GM23338 (cell line): ENCODE measurements around the gene MYOT. TPM values are rescaled to one million over a fixed set of nuclear protein-coding genes. Genes with fewer than 3 reads are reported as not detected.

ENCODE experiments used
- ATAC-seq: fragments of 200-7000 bp; cut with Tn5 transposase; 3 replicates; pipeline ENCODE4 v1.9.1; 2020
- DNase-seq: peaks from one replicate; pipeline ENCODE4 v3.0.0-alpha.2; 2015; ENCODE audit warnings: low spot score
- H2AFZ ChIP-seq: fragments of 200-600 bp; sonication (generic); 2 replicates; pipeline ENCODE4 v1.8.0; 2016; ENCODE audit warnings: antibody characterized with exemption, mild to moderate bottlenecking, moderate library complexity
- H3F3A ChIP-seq: fragments of 200-600 bp; sonication (generic); replicated peaks from 2 replicates; pipeline ENCODE4 v1.8.0; 2017; ENCODE audit warnings: antibody characterized with exemption, mixed run types, low read depth
- H3K27ac ChIP-seq: fragments of 200-600 bp; sonication (generic); 2 replicates; pipeline ENCODE4 v1.6.1; 2016; ENCODE audit warnings: low read depth
- H3K27me3 ChIP-seq: fragments of 200-600 bp; sonication (generic); 2 replicates; pipeline ENCODE4 v1.8.0; 2016; ENCODE audit warnings: mild to moderate bottlenecking, mixed run types, moderate library complexity; ENCODE audit not compliant: insufficient read depth
- H3K36me3 ChIP-seq: fragments of 200-600 bp; sonication (generic); 2 replicates; pipeline ENCODE4 v1.8.0; 2016; ENCODE audit warnings: mild to moderate bottlenecking; ENCODE audit not compliant: insufficient read depth
- H3K4me1 ChIP-seq: fragments of 200-600 bp; sonication (generic); 2 replicates; pipeline ENCODE4 v1.8.0; 2016; ENCODE audit warnings: mild to moderate bottlenecking, moderate library complexity; ENCODE audit not compliant: insufficient read depth
- H3K4me2 ChIP-seq: fragments of 200-600 bp; sonication (generic); 2 replicates; pipeline ENCODE4 v1.7.1; 2017; ENCODE audit warnings: mixed run types
- H3K4me3 ChIP-seq: fragments of 200-600 bp; sonication (generic); 2 replicates; pipeline ENCODE4 v1.6.1; 2016; ENCODE audit warnings: mixed run types
- H3K79me2 ChIP-seq: fragments of 200-600 bp; sonication (generic); replicated peaks from 2 replicates; pipeline ENCODE4 v1.8.0; 2017; ENCODE audit warnings: mild to moderate bottlenecking; ENCODE audit not compliant: insufficient read depth
- H3K9me2 ChIP-seq: fragments of 200-600 bp; sonication (generic); 2 replicates; pipeline ENCODE4 v1.8.0; 2017; ENCODE audit not compliant: insufficient read depth
- H4K20me1 ChIP-seq: fragments of 200-600 bp; sonication (generic); replicated peaks from 2 replicates; pipeline ENCODE4 v1.8.0; 2017; ENCODE audit warnings: mild to moderate bottlenecking; ENCODE audit not compliant: insufficient read depth
- H3K27ac Mint-ChIP-seq: 2 replicates; pipeline ENCODE4 v1.8.0; 2020; ENCODE audit warnings: inconsistent platforms, mild to moderate bottlenecking, moderate library complexity, mixed read lengths
- H3K27me3 Mint-ChIP-seq: 3 replicates; pipeline ENCODE4 v1.8.0; 2022; ENCODE audit warnings: low read depth, mild to moderate bottlenecking, moderate library complexity, mixed read lengths, inconsistent platforms; ENCODE audit not compliant: insufficient read depth, poor library complexity
- H3K36me3 Mint-ChIP-seq: 3 replicates; pipeline ENCODE4 v1.8.0; 2021; ENCODE audit warnings: low read depth, mild to moderate bottlenecking, inconsistent platforms, moderate library complexity, mixed read lengths
- H3K4me1 Mint-ChIP-seq: 3 replicates; pipeline ENCODE4 v1.8.0; 2020; ENCODE audit warnings: mild to moderate bottlenecking, inconsistent platforms, mixed read lengths
- H3K4me3 Mint-ChIP-seq: 3 replicates; pipeline ENCODE4 v1.8.0; 2021; ENCODE audit warnings: moderate library complexity, mild to moderate bottlenecking, inconsistent platforms, mixed read lengths
- H3K9me3 Mint-ChIP-seq: 3 replicates; pipeline ENCODE4 v1.8.0; 2020; ENCODE audit warnings: moderate library complexity, mild to moderate bottlenecking, inconsistent platforms, mixed read lengths
- CREB1 ChIP-seq: fragments of 250-450 bp; sonication (Bioruptor Pico); IDR thresholded peaks from 2 replicates; pipeline ENCODE4 v1.5.0; 2020; ENCODE audit warnings: low read depth, mild to moderate bottlenecking, moderate library complexity
- EZH2 ChIP-seq: fragments of 200-600 bp; sonication (generic); IDR thresholded peaks from one replicate; pipeline ENCODE4 v1.8.0; 2017; ENCODE audit warnings: antibody characterized with exemption, mild to moderate bottlenecking, low read depth; ENCODE audit not compliant: unreplicated experiment
- EZH2phosphoT487 ChIP-seq: fragments of 200-600 bp; sonication (generic); IDR thresholded peaks from one replicate; pipeline ENCODE4 v1.8.1; 2018; ENCODE audit warnings: antibody characterized with exemption; ENCODE audit not compliant: unreplicated experiment
- JUNB ChIP-seq: IDR thresholded peaks from one replicate; pipeline ENCODE4 v1.6.1; 2016; ENCODE audit warnings: antibody characterized with exemption; ENCODE audit not compliant: unreplicated experiment
- NANOG ChIP-seq: IDR thresholded peaks from 2 replicates; pipeline ENCODE4 v1.6.1; 2016; ENCODE audit warnings: antibody characterized with exemption, borderline replicate concordance
- POLR2AphosphoS5 ChIP-seq: IDR thresholded peaks from 2 replicates; pipeline ENCODE4 v1.6.1; 2016; ENCODE audit warnings: antibody characterized with exemption, low read depth
- STAT1 ChIP-seq: IDR thresholded peaks from one replicate; pipeline ENCODE4 v1.6.1; 2016; ENCODE audit warnings: antibody characterized with exemption; ENCODE audit not compliant: unreplicated experiment
- ZNF114 ChIP-seq: fragments of 250-450 bp; sonication (Bioruptor Pico); IDR thresholded peaks from 2 replicates; pipeline ENCODE4 v1.5.0; 2020; ENCODE audit warnings: mild to moderate bottlenecking, moderate library complexity
- ZNF331 ChIP-seq: fragments of 250-450 bp; sonication (Bioruptor Pico); IDR thresholded peaks from 2 replicates; pipeline ENCODE4 v1.5.0; 2020; ENCODE audit warnings: low read depth, mild to moderate bottlenecking, moderate library complexity
- polyA plus RNA-seq: library from polyadenylated mRNA; unstranded; fragments of >200 nt; fragmentation: Nextera tagmentation; extraction: Ambion mirVana; gene quantifications from 2 replicates; pipeline ENCODE4 v1.2.1, GENCODE V29; 2016
- total RNA-seq: library from RNA; depleted of rRNA; stranded (reverse); fragments of >200 nt; shearing (Covaris generic); gene quantifications from 2 replicates; pipeline ENCODE4 v1.2.3, GENCODE V29; 2014
- TF ChIP-seq, protein P1 (sequence below): IDR thresholded peaks from one replicate; pipeline ENCODE4 v1.6.1; 2018; ENCODE audit warnings: antibody characterized with exemption; ENCODE audit not compliant: unreplicated experiment
- TF ChIP-seq, protein P2 (sequence below): IDR thresholded peaks from 2 replicates; pipeline ENCODE4 v1.6.1; 2016; ENCODE audit warnings: antibody characterized with exemption
- TF ChIP-seq, protein P3 (sequence below), 2 experiments: fragments of 200-600 bp in 1 of 2; sonication (generic) in 1 of 2; conservative IDR thresholded peaks; 2 replicates each; pipeline versions ENCODE4 v1.5.1 to v1.6.1; 2016 to 2017; ENCODE audit warnings: antibody characterized with exemption in 2 of 2, low read depth in 2 of 2, mild to moderate bottlenecking in 2 of 2, moderate library complexity in 1 of 2
- TF ChIP-seq, protein P4 (sequence below): fragments of 250-450 bp; sonication (Bioruptor Pico); IDR thresholded peaks from 2 replicates; pipeline ENCODE4 v1.5.0; 2020; ENCODE audit warnings: mild to moderate bottlenecking, moderate library complexity

The MYOT gene
- total and polyA plus RNA-seq, 2 experiments from 2014 or later: 0.58 TPM; not detected in 1

DNA sequence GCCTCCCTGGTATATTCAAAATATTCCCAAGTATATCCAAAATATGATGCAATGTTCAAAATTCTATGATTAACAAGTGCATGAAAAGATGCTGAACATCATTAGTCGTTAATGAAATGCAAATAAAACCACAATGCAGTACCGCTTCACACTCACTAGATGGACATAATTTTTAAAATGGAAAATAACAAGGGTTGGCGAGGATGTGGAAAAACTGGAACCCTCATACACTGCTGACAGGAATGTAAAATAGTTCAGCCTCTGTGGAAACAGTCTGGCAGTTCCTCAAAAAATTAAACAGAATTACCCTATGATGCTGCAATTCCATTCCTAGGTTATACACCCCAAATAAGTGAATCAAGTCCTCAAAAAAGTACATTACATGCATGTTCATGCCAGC is 36.1 kb upstream of the MYOT start:
- peaks cover 25% of the 10 kb centered on the region for H3K4me1 Mint-ChIP-seq
- Histone ChIP-seq H3K4me1 (peaks cover 33% of the 10 kb centered on the region), H3K27me3 (no peaks in the 10 kb centered on the region), H3K4me2 (no peak overlapping the region), H3K36me3 (no peaks in the 10 kb centered on the region), H2AFZ (no peak overlapping the region), H4K20me1 (no peaks in the 10 kb centered on the region), H3K27ac (no peak overlapping the region), H3K79me2 (no peaks in the 10 kb centered on the region), H3F3A (no peaks in the 10 kb centered on the region), H3K9me2 (no peaks in the 10 kb centered on the region), H3K4me3 (no peak overlapping the region)
- no peaks in the 10 kb centered on the region for H3K36me3 Mint-ChIP-seq
- no peaks in the 10 kb centered on the region for H3K27me3 Mint-ChIP-seq
- no peak overlapping the region for H3K4me3 Mint-ChIP-seq
- DNase-seq (no peak), ATAC-seq (no peak)
- no peaks in the 10 kb centered on the region for H3K9me3 Mint-ChIP-seq
- TF ChIP-seq CREB1 (CRISPR knock-in tag): no peak
- no peak for TF ChIP-seq STAT1
- TF ChIP-seq, protein P1, sequence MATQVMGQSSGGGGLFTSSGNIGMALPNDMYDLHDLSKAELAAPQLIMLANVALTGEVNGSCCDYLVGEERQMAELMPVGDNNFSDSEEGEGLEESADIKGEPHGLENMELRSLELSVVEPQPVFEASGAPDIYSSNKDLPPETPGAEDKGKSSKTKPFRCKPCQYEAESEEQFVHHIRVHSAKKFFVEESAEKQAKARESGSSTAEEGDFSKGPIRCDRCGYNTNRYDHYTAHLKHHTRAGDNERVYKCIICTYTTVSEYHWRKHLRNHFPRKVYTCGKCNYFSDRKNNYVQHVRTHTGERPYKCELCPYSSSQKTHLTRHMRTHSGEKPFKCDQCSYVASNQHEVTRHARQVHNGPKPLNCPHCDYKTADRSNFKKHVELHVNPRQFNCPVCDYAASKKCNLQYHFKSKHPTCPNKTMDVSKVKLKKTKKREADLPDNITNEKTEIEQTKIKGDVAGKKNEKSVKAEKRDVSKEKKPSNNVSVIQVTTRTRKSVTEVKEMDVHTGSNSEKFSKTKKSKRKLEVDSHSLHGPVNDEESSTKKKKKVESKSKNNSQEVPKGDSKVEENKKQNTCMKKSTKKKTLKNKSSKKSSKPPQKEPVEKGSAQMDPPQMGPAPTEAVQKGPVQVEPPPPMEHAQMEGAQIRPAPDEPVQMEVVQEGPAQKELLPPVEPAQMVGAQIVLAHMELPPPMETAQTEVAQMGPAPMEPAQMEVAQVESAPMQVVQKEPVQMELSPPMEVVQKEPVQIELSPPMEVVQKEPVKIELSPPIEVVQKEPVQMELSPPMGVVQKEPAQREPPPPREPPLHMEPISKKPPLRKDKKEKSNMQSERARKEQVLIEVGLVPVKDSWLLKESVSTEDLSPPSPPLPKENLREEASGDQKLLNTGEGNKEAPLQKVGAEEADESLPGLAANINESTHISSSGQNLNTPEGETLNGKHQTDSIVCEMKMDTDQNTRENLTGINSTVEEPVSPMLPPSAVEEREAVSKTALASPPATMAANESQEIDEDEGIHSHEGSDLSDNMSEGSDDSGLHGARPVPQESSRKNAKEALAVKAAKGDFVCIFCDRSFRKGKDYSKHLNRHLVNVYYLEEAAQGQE: no peak
- no peak for TF ChIP-seq ZNF114 (CRISPR knock-in tag)
- no peak for TF ChIP-seq EZH2
- no peak for TF ChIP-seq ZNF331 (CRISPR knock-in tag)
- no peak for TF ChIP-seq NANOG
- TF ChIP-seq JUNB: no peak
- TF ChIP-seq, protein P2, sequence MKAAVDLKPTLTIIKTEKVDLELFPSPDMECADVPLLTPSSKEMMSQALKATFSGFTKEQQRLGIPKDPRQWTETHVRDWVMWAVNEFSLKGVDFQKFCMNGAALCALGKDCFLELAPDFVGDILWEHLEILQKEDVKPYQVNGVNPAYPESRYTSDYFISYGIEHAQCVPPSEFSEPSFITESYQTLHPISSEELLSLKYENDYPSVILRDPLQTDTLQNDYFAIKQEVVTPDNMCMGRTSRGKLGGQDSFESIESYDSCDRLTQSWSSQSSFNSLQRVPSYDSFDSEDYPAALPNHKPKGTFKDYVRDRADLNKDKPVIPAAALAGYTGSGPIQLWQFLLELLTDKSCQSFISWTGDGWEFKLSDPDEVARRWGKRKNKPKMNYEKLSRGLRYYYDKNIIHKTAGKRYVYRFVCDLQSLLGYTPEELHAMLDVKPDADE: no peak
- TF ChIP-seq POLR2AphosphoS5: no peak
- TF ChIP-seq EZH2phosphoT487: no peak
- TF ChIP-seq, protein P3, sequence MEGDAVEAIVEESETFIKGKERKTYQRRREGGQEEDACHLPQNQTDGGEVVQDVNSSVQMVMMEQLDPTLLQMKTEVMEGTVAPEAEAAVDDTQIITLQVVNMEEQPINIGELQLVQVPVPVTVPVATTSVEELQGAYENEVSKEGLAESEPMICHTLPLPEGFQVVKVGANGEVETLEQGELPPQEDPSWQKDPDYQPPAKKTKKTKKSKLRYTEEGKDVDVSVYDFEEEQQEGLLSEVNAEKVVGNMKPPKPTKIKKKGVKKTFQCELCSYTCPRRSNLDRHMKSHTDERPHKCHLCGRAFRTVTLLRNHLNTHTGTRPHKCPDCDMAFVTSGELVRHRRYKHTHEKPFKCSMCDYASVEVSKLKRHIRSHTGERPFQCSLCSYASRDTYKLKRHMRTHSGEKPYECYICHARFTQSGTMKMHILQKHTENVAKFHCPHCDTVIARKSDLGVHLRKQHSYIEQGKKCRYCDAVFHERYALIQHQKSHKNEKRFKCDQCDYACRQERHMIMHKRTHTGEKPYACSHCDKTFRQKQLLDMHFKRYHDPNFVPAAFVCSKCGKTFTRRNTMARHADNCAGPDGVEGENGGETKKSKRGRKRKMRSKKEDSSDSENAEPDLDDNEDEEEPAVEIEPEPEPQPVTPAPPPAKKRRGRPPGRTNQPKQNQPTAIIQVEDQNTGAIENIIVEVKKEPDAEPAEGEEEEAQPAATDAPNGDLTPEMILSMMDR (conservative IDR thresholded peaks at IDR 0.05; ENCODE audit: low read depth in 2 of 2): no peak
- TF ChIP-seq, protein P4, sequence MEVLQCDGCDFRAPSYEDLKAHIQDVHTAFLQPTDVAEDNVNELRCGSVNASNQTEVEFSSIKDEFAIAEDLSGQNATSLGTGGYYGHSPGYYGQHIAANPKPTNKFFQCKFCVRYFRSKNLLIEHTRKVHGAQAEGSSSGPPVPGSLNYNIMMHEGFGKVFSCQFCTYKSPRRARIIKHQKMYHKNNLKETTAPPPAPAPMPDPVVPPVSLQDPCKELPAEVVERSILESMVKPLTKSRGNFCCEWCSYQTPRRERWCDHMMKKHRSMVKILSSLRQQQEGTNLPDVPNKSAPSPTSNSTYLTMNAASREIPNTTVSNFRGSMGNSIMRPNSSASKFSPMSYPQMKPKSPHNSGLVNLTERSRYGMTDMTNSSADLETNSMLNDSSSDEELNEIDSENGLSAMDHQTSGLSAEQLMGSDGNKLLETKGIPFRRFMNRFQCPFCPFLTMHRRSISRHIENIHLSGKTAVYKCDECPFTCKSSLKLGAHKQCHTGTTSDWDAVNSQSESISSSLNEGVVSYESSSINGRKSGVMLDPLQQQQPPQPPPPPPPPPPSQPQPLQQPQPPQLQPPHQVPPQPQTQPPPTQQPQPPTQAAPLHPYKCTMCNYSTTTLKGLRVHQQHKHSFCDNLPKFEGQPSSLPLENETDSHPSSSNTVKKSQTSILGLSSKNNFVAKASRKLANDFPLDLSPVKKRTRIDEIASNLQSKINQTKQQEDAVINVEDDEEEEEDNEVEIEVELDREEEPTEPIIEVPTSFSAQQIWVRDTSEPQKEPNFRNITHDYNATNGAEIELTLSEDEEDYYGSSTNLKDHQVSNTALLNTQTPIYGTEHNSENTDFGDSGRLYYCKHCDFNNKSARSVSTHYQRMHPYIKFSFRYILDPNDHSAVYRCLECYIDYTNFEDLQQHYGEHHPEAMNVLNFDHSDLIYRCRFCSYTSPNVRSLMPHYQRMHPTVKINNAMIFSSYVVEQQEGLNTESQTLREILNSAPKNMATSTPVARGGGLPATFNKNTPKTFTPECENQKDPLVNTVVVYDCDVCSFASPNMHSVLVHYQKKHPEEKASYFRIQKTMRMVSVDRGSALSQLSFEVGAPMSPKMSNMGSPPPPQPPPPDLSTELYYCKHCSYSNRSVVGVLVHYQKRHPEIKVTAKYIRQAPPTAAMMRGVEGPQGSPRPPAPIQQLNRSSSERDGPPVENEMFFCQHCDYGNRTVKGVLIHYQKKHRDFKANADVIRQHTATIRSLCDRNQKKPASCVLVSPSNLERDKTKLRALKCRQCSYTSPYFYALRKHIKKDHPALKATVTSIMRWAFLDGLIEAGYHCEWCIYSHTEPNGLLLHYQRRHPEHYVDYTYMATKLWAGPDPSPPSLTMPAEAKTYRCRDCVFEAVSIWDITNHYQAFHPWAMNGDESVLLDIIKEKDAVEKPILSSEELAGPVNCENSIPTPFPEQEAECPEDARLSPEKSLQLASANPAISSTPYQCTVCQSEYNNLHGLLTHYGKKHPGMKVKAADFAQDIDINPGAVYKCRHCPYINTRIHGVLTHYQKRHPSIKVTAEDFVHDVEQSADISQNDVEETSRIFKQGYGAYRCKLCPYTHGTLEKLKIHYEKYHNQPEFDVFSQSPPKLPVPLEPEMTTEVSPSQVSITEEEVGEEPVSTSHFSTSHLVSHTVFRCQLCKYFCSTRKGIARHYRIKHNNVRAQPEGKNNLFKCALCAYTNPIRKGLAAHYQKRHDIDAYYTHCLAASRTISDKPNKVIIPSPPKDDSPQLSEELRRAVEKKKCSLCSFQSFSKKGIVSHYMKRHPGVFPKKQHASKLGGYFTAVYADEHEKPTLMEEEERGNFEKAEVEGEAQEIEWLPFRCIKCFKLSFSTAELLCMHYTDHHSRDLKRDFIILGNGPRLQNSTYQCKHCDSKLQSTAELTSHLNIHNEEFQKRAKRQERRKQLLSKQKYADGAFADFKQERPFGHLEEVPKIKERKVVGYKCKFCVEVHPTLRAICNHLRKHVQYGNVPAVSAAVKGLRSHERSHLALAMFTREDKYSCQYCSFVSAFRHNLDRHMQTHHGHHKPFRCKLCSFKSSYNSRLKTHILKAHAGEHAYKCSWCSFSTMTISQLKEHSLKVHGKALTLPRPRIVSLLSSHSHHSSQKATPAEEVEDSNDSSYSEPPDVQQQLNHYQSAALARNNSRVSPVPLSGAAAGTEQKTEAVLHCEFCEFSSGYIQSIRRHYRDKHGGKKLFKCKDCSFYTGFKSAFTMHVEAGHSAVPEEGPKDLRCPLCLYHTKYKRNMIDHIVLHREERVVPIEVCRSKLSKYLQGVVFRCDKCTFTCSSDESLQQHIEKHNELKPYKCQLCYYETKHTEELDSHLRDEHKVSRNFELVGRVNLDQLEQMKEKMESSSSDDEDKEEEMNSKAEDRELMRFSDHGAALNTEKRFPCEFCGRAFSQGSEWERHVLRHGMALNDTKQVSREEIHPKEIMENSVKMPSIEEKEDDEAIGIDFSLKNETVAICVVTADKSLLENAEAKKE (CRISPR knock-in tag): no peak
- no peak overlapping the region for H3K27ac Mint-ChIP-seq
